Cerebellar cortex (tissue), 1 donor: Measurements from ENCODE around the gene KLHL25.

Experiments used
- DNase-seq: peaks from one replicate; pipeline ENCODE4 v3.0.0-alpha.2; 2015; ENCODE audit warnings: low spot score

The KLHL25 gene

GRCh38 chr15:85748176-85748575 lies 46.5 kb downstream of the KLHL25 start:
- no peak for DNase-seq

GRCh38 chr15:85746641-85747040 lies 48.1 kb downstream of the KLHL25 start:
- DNase-seq: no peak

GRCh38 chr15:85745525-85746150 lies 49.1 kb downstream of the KLHL25 start:
- DNase-seq: no peak

- no peak for DNase-seq
These were observed 49.7 kb downstream of the KLHL25 start for GRCh38 chr15:85745023-85745422.

GRCh38 chr15:85744579-85744978 lies 50.1 kb downstream of the KLHL25 start:
- no peak for DNase-seq

- no peak for DNase-seq
These were observed 51.2 kb downstream of the KLHL25 start for GRCh38 chr15:85743392-85744055.

- DNase-seq: peak; percentile 17
These were observed 52.4 kb downstream of the KLHL25 start for GRCh38 chr15:85742186-85742821.

- no peak for DNase-seq
These were observed 53.1 kb downstream of the KLHL25 start for GRCh38 chr15:85741662-85742061.

GRCh38 chr15:85741021-85741421 lies 53.7 kb downstream of the KLHL25 start:
- no peak for DNase-seq

- DNase-seq: no peak
These were observed 57.7 kb downstream of the KLHL25 start for GRCh38 chr15:85737061-85737460.

GRCh38 chr15:85733416-85733815 lies 61.3 kb downstream of the KLHL25 start:
- DNase-seq: no peak

GRCh38 chr15:85730001-85730820 lies 64.5 kb downstream of the KLHL25 start:
- peak; percentile 78 for DNase-seq

- DNase-seq: no peak
These were observed 67.7 kb downstream of the KLHL25 start for GRCh38 chr15:85727068-85727467.

- no peak for DNase-seq
These were observed 68.3 kb downstream of the KLHL25 start for GRCh38 chr15:85726454-85726853.

GRCh38 chr15:85725564-85725963 lies 69.2 kb downstream of the KLHL25 start:
- DNase-seq: no peak

GRCh38 chr15:85725019-85725418 lies 69.7 kb downstream of the KLHL25 start:
- DNase-seq: no peak

GRCh38 chr15:85723960-85724945 lies 70.5 kb downstream of the KLHL25 start:
- DNase-seq: no peak

GRCh38 chr15:85722374-85723152 lies 72.2 kb downstream of the KLHL25 start:
- DNase-seq: no peak

- no peak for DNase-seq
These were observed 75.7 kb downstream of the KLHL25 start for GRCh38 chr15:85718981-85719380.

- no peak for DNase-seq
These were observed 76.3 kb downstream of the KLHL25 start for GRCh38 chr15:85718271-85718971.
